Measurements from ENCODE around the gene AKAP10. TPM values are rescaled to one million over a fixed set of nuclear protein-coding genes. Genes with fewer than 3 reads are reported as not detected.
"Not testable (repeated sequence)": the region's sequence is repeated elsewhere in the genome, so short reads cannot be mapped to it uniquely, and the experiment has no call there.

AKAP10 gene
- total and polyA plus RNA-seq, 10 of the 15 experiments (the other 5 are each of a cell fraction or from before 2014, with no cell fraction given), result 4.3 to 23.7 (median 14.7) TPM

DNA sequence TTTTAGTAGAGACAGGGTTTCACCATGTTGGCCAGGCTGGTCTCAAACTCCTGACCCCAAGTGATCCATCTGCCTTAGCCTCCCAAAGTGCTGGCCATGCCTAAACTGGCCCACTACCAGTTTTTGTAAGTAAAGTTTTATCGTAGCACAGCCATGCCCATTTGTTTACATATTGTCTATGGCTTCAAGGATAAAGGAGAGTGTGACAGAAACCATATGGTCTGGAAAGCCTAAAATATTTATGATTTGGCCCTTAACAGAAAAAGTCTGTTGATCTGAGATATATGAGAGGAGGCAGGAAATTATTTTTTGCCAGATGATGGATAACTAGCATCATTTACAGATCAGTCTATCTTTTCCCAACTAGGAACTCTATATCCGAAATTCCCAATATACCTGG is 4.5 kb downstream of the AKAP10 start:
- H3K36me3 ChIP-seq (ENCODE audit: control insufficient read depth in 2 of 2, insufficient read depth in 2 of 2, low read length in 1 of 2), result peaks cover 0 to 7% of the 10 kb centered on the region in 2 experiments; a peak in 1 of 4 replicates
- no peak overlapping the region for H3K27ac ChIP-seq (ENCODE audit: control insufficient read depth, insufficient read depth)
- 94% methylated on average over 2 of the region's 2 CpGs for WGBS (ENCODE audit: insufficient coverage, insufficient replicate concordance, low lambda C conversion rate, missing lambda C conversion rate)
- peaks cover 2% of the 10 kb centered on the region; the same call in 1 of the 2 replicates for H3K4me1 ChIP-seq (ENCODE audit: control insufficient read depth, insufficient read depth, low read length)
- no peaks in the 10 kb centered on the region; the same call in 2 of the 3 replicates for H3K9me3 ChIP-seq (replicated peaks; ENCODE audit: control insufficient read depth, insufficient read depth, low read length)
- no TSS peak for BruUV-seq (replicated peaks)
- DNase-seq (ENCODE audit: low read depth, low spot score) (no peak), FAIRE-seq (no peak), ATAC-seq (no peak)
- H3K9ac ChIP-seq (ENCODE audit: control insufficient read depth, insufficient read depth, low read length), result no peak overlapping the region
- no peak for TF ChIP-seq HDGF (IDR thresholded peaks at IDR 0.05)
- no peak for TF ChIP-seq BHLHE40 (IDR thresholded peaks at IDR 0.05; ENCODE audit: borderline replicate concordance in 1 of 2, low read depth in 2 of 2, low read length in 1 of 2)
- no peak for TF ChIP-seq EED (IDR thresholded peaks at IDR 0.05; ENCODE audit: low read depth)
- no peak for TF ChIP-seq CREB1 (IDR thresholded peaks at IDR 0.05; ENCODE audit: low read depth)
- TF ChIP-seq, protein P1, sequence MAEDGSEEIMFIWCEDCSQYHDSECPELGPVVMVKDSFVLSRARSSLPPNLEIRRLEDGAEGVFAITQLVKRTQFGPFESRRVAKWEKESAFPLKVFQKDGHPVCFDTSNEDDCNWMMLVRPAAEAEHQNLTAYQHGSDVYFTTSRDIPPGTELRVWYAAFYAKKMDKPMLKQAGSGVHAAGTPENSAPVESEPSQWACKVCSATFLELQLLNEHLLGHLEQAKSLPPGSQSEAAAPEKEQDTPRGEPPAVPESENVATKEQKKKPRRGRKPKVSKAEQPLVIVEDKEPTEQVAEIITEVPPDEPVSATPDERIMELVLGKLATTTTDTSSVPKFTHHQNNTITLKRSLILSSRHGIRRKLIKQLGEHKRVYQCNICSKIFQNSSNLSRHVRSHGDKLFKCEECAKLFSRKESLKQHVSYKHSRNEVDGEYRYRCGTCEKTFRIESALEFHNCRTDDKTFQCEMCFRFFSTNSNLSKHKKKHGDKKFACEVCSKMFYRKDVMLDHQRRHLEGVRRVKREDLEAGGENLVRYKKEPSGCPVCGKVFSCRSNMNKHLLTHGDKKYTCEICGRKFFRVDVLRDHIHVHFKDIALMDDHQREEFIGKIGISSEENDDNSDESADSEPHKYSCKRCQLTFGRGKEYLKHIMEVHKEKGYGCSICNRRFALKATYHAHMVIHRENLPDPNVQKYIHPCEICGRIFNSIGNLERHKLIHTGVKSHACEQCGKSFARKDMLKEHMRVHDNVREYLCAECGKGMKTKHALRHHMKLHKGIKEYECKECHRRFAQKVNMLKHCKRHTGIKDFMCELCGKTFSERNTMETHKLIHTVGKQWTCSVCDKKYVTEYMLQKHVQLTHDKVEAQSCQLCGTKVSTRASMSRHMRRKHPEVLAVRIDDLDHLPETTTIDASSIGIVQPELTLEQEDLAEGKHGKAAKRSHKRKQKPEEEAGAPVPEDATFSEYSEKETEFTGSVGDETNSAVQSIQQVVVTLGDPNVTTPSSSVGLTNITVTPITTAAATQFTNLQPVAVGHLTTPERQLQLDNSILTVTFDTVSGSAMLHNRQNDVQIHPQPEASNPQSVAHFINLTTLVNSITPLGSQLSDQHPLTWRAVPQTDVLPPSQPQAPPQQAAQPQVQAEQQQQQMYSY (CRISPR knock-in tag; IDR thresholded peaks at IDR 0.05), result no peak
- TF ChIP-seq, protein P2, sequence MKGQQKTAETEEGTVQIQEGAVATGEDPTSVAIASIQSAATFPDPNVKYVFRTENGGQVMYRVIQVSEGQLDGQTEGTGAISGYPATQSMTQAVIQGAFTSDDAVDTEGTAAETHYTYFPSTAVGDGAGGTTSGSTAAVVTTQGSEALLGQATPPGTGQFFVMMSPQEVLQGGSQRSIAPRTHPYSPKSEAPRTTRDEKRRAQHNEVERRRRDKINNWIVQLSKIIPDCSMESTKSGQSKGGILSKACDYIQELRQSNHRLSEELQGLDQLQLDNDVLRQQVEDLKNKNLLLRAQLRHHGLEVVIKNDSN (IDR thresholded peaks at IDR 0.05; ENCODE audit: borderline replicate concordance, extremely low read length, insufficient read depth, low read depth, low read length), result no peak
- H3K27me3 ChIP-seq (replicated peaks in 1 of 2; ENCODE audit: control insufficient read depth in 2 of 2, insufficient read depth in 2 of 2, low read length in 1 of 2), result no peaks in the 10 kb centered on the region
- SMC1A ChIA-PET (ENCODE audit: uncharacterized antibody, unreplicated experiment), result no interaction called here
- CTCF ChIA-PET, result no interaction called here
- POLR2A ChIA-PET, result interaction anchor here (0.6 kb wide), 1 partner anchor 188 kb away, joined by 3 read pairs; no protein-coding TSS in a partner anchor
- H4K20me1 ChIP-seq (ENCODE audit: control insufficient read depth, insufficient read depth), result no peaks in the 10 kb centered on the region
- in situ Hi-C loops (cut with MboI) (no loop called here), intact Hi-C loops (cut with micrococcal nuclease; ENCODE audit: unreplicated experiment) (no loop called here)
- RAD21 ChIA-PET (ENCODE audit: unreplicated experiment), result no interaction called here
- H3K79me2 ChIP-seq (ENCODE audit: control insufficient read depth, insufficient read depth, low read length), result peaks cover 65% of the 10 kb centered on the region
- H3K4me3 ChIP-seq, result no peak overlapping the region
- no peak overlapping the region for H2AFZ ChIP-seq (ENCODE audit: control insufficient read depth, low read depth, low read length)
- H3K4me2 ChIP-seq (ENCODE audit: control insufficient read depth, insufficient read depth), result no peak overlapping the region

DNA sequence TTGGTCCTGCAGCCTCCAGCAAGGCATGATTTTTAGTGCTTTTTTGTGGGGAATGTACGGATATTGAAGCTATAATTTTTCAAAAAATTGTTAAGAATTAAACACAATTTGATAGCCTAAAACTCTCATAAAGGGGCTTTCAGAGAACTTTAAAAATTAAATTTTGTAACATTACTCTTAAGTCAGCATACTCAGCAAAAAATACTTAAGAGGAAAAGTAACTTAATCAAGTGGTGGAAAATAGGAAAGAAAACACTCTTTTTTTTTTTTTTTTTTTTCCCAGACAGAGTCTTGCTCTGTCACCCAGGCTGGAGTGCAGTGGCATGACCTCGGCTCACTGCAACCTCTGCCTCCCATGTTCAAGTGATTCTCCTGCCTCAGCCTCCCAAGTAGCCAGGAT is 14.7 kb downstream of the AKAP10 start:
- H3K9me3 ChIP-seq (replicated peaks; ENCODE audit: control insufficient read depth, insufficient read depth, low read length); H3K79me2 ChIP-seq (ENCODE audit: control insufficient read depth, insufficient read depth, low read length); FAIRE-seq; H3K4me3 ChIP-seq; H3K27ac ChIP-seq (ENCODE audit: control insufficient read depth, insufficient read depth); in situ Hi-C loops (cut with MboI); DNase-seq (ENCODE audit: low read depth, low spot score); BruUV-seq (replicated peaks); SMC1A ChIA-PET (ENCODE audit: uncharacterized antibody, unreplicated experiment); H3K4me1 ChIP-seq (ENCODE audit: control insufficient read depth, insufficient read depth, low read length); RAD21 ChIA-PET (ENCODE audit: unreplicated experiment); H4K20me1 ChIP-seq (ENCODE audit: control insufficient read depth, insufficient read depth); H3K9ac ChIP-seq (ENCODE audit: control insufficient read depth, insufficient read depth, low read length); intact Hi-C loops (cut with micrococcal nuclease; ENCODE audit: unreplicated experiment); H2AFZ ChIP-seq (ENCODE audit: control insufficient read depth, low read depth, low read length); H3K27me3 ChIP-seq (replicated peaks in 1 of 2; ENCODE audit: control insufficient read depth in 2 of 2, insufficient read depth in 2 of 2, low read length in 1 of 2); ATAC-seq; H3K4me2 ChIP-seq (ENCODE audit: control insufficient read depth, insufficient read depth); CTCF ChIA-PET; POLR2A ChIA-PET: not testable (repeated sequence)
- WGBS (ENCODE audit: insufficient coverage, insufficient replicate concordance, low lambda C conversion rate, missing lambda C conversion rate), result 96% methylated on average over 1 of the region's 2 CpGs
- peaks cover 4 to 21% of the 10 kb centered on the region in 2 experiments for H3K36me3 ChIP-seq (ENCODE audit: control insufficient read depth in 2 of 2, insufficient read depth in 2 of 2, low read length in 1 of 2)
